ENCODE measurements around the gene APOL2. TPM values are rescaled to one million over a fixed set of nuclear protein-coding genes. Genes with fewer than 3 reads are reported as not detected.
"Not testable (repeated sequence)": the region's sequence is repeated elsewhere in the genome, so short reads cannot be mapped to it uniquely, and the experiment has no call there.

APOL2 gene
- total and polyA plus RNA-seq, 10 of the 15 experiments (the other 5 are each of a cell fraction or from before 2014, with no cell fraction given) = 4.4 to 39.9 (median 25.0) TPM

GRCh38 chr22:36231051-36231450 is 8.3 kb downstream of the APOL2 start:
- intact Hi-C loops (cut with micrococcal nuclease; ENCODE audit: unreplicated experiment); H3K4me3 ChIP-seq; H3K4me2 ChIP-seq (ENCODE audit: control insufficient read depth, insufficient read depth); DNase-seq (ENCODE audit: low read depth, low spot score); H2AFZ ChIP-seq (ENCODE audit: control insufficient read depth, low read depth, low read length); in situ Hi-C loops (cut with MboI); RAD21 ChIA-PET (ENCODE audit: unreplicated experiment); H3K9me3 ChIP-seq (replicated peaks; ENCODE audit: control insufficient read depth, insufficient read depth, low read length); POLR2A ChIA-PET; ATAC-seq; H3K27me3 ChIP-seq (replicated peaks in 1 of 2; ENCODE audit: control insufficient read depth in 2 of 2, insufficient read depth in 2 of 2, low read length in 1 of 2); H4K20me1 ChIP-seq (ENCODE audit: control insufficient read depth, insufficient read depth); FAIRE-seq; H3K9ac ChIP-seq (ENCODE audit: control insufficient read depth, insufficient read depth, low read length); H3K27ac ChIP-seq (ENCODE audit: control insufficient read depth, insufficient read depth); BruUV-seq (replicated peaks); H3K79me2 ChIP-seq (ENCODE audit: control insufficient read depth, insufficient read depth, low read length): not testable (repeated sequence)
- CTCF ChIA-PET = interaction anchor here (1.5 kb wide), 1 partner anchor 44 kb away, joined by 4 read pairs; no protein-coding TSS in a partner anchor
- 82% methylated on average over 5 of the region's 5 CpGs for WGBS (ENCODE audit: insufficient coverage, insufficient replicate concordance, low lambda C conversion rate, missing lambda C conversion rate)
- peaks cover 8 to 30% of the 10 kb centered on the region in 2 experiments for H3K36me3 ChIP-seq (ENCODE audit: control insufficient read depth in 2 of 2, insufficient read depth in 2 of 2, low read length in 1 of 2)
- SMC1A ChIA-PET (ENCODE audit: uncharacterized antibody, unreplicated experiment) = interaction anchor here (2.3 kb wide), 1 partner anchor 44 kb away, joined by 8 read pairs; no protein-coding TSS in a partner anchor
- H3K4me1 ChIP-seq (ENCODE audit: control insufficient read depth, insufficient read depth, low read length) = peaks cover 12% of the 10 kb centered on the region

GRCh38 chr22:36229649-36230048 is 9.7 kb downstream of the APOL2 start:
- BruUV-seq (replicated peaks); intact Hi-C loops (cut with micrococcal nuclease; ENCODE audit: unreplicated experiment); POLR2A ChIA-PET; DNase-seq (ENCODE audit: low read depth, low spot score); H3K4me3 ChIP-seq; H3K4me2 ChIP-seq (ENCODE audit: control insufficient read depth, insufficient read depth); RAD21 ChIA-PET (ENCODE audit: unreplicated experiment); in situ Hi-C loops (cut with MboI); ATAC-seq; H3K27me3 ChIP-seq (replicated peaks in 1 of 2; ENCODE audit: control insufficient read depth in 2 of 2, insufficient read depth in 2 of 2, low read length in 1 of 2); H3K27ac ChIP-seq (ENCODE audit: control insufficient read depth, insufficient read depth); H3K79me2 ChIP-seq (ENCODE audit: control insufficient read depth, insufficient read depth, low read length); CTCF ChIA-PET; H3K9me3 ChIP-seq (replicated peaks; ENCODE audit: control insufficient read depth, insufficient read depth, low read length); H2AFZ ChIP-seq (ENCODE audit: control insufficient read depth, low read depth, low read length); H3K9ac ChIP-seq (ENCODE audit: control insufficient read depth, insufficient read depth, low read length); H4K20me1 ChIP-seq (ENCODE audit: control insufficient read depth, insufficient read depth); FAIRE-seq; H3K4me1 ChIP-seq (ENCODE audit: control insufficient read depth, insufficient read depth, low read length): not testable (repeated sequence)
- SMC1A ChIA-PET (ENCODE audit: uncharacterized antibody, unreplicated experiment) = interaction anchor here (0.7 kb wide), 1 partner anchor 13 kb away, joined by 3 read pairs; no protein-coding TSS in a partner anchor
- peaks cover 8 to 23% of the 10 kb centered on the region in 2 experiments for H3K36me3 ChIP-seq (ENCODE audit: control insufficient read depth in 2 of 2, insufficient read depth in 2 of 2, low read length in 1 of 2)
- 75% methylated on average over 3 of the region's 3 CpGs for WGBS (ENCODE audit: insufficient coverage, insufficient replicate concordance, low lambda C conversion rate, missing lambda C conversion rate)
